Activated B cell treated with CpG ODN at 0.5 μM for 24 hours (primary cell): ENCODE results near the gene TAF13. TPM values are rescaled to one million over a fixed set of nuclear protein-coding genes. Genes with fewer than 3 reads are reported as not detected.
A peak's percentile ranks its signal among the peaks of the same experiment; 100 is the strongest.

ENCODE experiments used
- ATAC-seq: fragments of 200-7000 bp; cut with Tn5 transposase; one replicate; pipeline ENCODE4 v1.10.0; 2021; ENCODE audit warnings: low read depth, mild to moderate bottlenecking, moderate library complexity
- CTCF ChIA-PET: fragments of 350-600 bp; sonication (Branson Sonifier 250); formaldehyde crosslinking; loops from one replicate; lab custom pipeline; 2021; ENCODE audit warnings: antibody characterized with exemption; lab: Charles Lee
- POLR2A ChIA-PET: fragments of 350-600 bp; sonication (Branson Sonifier 250); formaldehyde crosslinking; loops from one replicate; lab custom pipeline; 2021; ENCODE audit warnings: antibody characterized with exemption; lab: Charles Lee
- DNase-seq: peaks from one replicate; pipeline ENCODE4 v3.0.0; 2022
- H3K27ac Mint-ChIP-seq: one replicate; pipeline ENCODE4 v1.8.0; 2020; ENCODE audit warnings: mixed read lengths
- H3K27me3 Mint-ChIP-seq: one replicate; pipeline ENCODE4 v1.8.0; 2021; ENCODE audit warnings: mixed read lengths
- H3K36me3 Mint-ChIP-seq: one replicate; pipeline ENCODE4 v1.8.0; 2021; ENCODE audit warnings: low read depth, mixed read lengths
- H3K4me1 Mint-ChIP-seq: one replicate; pipeline ENCODE4 v1.8.0; 2021; ENCODE audit warnings: mixed read lengths
- H3K4me3 Mint-ChIP-seq: one replicate; pipeline ENCODE4 v1.8.0; 2020; ENCODE audit warnings: mild to moderate bottlenecking, mixed read lengths
- H3K9me3 Mint-ChIP-seq: one replicate; pipeline ENCODE4 v1.8.0; 2020; ENCODE audit warnings: mixed read lengths
- intact Hi-C: fragments of 100-400 bp; cut with micrococcal nuclease; formaldehyde crosslinking; loops from one replicate; pipeline ENCODE4 v1.15.1; 2024
- total RNA-seq: library from RNA; stranded (reverse); gene quantifications from 2 replicates; pipeline ENCODE4 v1.2.3, GENCODE V29; 2022
- TF ChIP-seq, protein P1 (sequence below): fragments of 200-600 bp; IDR thresholded peaks from one replicate; pipeline ENCODE4 v1.8.0; 2022; ENCODE audit warnings: antibody characterized with exemption, mild to moderate bottlenecking

The TAF13 gene, protein sequence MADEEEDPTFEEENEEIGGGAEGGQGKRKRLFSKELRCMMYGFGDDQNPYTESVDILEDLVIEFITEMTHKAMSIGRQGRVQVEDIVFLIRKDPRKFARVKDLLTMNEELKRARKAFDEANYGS
- total RNA-seq, result 18.5 and 21.2 TPM in 2 replicates

DNA sequence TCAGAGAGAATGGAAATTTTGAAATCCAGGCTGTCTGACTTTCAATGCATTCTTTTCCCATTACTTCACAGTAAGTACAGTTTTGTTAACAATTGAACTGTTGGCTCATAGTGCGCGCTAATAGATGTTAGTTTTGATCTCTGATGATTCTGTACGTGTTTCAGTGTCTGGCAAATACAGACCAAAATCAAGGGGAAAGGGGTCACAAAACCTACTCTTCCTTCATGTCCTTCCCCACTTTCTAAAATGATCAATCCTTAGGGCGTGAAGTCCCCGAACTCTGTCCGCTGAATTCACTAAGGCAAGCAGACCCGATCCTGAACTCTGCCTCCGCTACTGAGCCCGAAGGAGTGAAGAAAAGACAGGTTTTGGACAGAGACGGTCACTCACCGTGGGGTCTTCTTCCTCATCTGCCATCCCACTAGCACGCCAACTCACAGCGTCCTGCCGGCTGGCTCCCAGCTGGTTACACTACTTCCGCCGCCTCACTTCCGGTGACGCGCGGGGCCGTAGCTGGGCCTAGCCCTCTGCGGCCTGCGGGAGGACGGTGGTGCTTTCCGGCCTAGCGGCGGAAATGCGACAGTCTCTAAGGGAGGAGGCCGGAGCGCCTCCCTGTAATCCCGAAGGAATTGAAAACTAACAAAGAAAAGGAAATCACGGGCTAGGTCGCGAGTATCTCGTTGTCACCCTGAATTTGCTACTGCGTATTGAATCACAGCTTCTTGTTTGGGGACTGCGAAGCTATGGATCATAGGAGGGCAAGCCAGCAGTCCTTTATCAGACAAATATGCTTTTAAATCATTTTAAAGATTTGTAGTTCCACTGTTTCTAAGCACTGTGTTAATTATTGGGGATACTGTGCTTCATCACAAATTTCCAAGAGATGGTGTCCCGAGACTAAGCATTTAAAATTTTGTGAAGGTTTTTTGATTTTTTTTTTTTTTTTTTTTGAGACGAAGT, at the start of gene TAF13:
TAF13 (minus strand) TSS at position 473 of the 960 bp plus-strand sequence; CDS start at position 417, 56 bp downstream.
- TF ChIP-seq, protein P1, sequence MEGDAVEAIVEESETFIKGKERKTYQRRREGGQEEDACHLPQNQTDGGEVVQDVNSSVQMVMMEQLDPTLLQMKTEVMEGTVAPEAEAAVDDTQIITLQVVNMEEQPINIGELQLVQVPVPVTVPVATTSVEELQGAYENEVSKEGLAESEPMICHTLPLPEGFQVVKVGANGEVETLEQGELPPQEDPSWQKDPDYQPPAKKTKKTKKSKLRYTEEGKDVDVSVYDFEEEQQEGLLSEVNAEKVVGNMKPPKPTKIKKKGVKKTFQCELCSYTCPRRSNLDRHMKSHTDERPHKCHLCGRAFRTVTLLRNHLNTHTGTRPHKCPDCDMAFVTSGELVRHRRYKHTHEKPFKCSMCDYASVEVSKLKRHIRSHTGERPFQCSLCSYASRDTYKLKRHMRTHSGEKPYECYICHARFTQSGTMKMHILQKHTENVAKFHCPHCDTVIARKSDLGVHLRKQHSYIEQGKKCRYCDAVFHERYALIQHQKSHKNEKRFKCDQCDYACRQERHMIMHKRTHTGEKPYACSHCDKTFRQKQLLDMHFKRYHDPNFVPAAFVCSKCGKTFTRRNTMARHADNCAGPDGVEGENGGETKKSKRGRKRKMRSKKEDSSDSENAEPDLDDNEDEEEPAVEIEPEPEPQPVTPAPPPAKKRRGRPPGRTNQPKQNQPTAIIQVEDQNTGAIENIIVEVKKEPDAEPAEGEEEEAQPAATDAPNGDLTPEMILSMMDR, result no peak
- Mint-ChIP-seq H3K4me1 (peaks cover 25% of the 10 kb centered on the region), H3K27ac (peak within 1 kb of the TSS; percentile 96), H3K4me3 (peak within 1 kb of the TSS; percentile 97), H3K9me3 (no peaks in the 10 kb centered on the region), H3K27me3 (no peaks in the 10 kb centered on the region), H3K36me3 (peaks cover 19% of the 10 kb centered on the region)
- ChIA-PET POLR2A (interaction anchor here (0.5 to 4.0 kb wide), 18 partner anchors 9 to 473 kb away, joined by 3 to 88 read pairs (median 6); partner anchors contain the start of genes CELSR2, CLCC1, GNAI3 and PRPF38B), CTCF (interaction anchor here (1.0 to 2.5 kb wide), 4 partner anchors 16 to 37 kb away, joined by 3 to 20 read pairs (median 4); a partner anchor contains a TSS)
- intact Hi-C loops, result loop anchor here (1.0 to 2.0 kb wide), 7 partner anchors 14 to 383 kb away; partner anchors contain the start of genes CLCC1, PRPF38B, SARS1 and TMEM167B
- ATAC-seq, result peak; percentile 99
- peak; percentile 92 for DNase-seq

DNA sequence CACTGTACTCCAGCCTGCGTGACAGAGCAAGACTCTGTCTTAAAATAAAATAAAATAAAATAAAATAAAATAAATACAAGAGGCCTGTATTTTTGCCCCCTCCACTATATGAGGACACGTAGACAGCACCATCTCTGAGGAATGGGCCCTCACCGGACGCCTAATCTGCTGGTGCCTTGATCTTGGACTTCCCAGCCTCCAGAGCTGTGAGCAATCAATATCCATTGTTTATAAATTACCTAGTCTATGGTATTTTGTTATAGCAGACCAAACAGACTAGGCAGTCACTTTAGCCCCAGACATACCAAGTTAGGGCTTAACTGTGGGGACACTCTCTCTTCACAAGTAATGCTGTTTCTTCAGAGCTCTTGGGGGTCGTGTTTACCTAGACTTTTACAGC, 44.6 kb upstream of the TAF13 start:
- intact Hi-C loops, result no loop called here

DNA sequence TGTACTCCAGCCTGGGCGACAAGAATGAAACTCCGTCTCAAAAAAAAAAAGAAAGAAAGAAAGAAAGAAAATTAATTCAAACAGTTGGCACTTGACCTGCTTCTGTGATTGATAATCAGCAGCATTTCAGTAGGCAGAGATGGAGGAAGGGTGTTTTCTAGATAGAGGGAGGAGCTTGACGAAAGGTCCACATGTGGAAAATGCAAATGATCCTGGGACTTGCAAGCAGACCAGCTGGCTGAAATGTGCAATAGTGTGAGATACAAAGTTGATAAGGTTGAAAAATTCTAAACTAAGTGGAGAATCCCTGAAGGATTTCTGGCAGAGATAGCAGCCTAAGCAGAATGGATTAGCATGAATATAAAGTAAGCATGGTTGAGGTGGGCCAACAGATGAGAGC, 42.3 kb upstream of the TAF13 start:
- Mint-ChIP-seq H3K36me3 (no peaks in the 10 kb centered on the region), H3K4me3 (no peak overlapping the region), H3K4me1 (peaks cover 13% of the 10 kb centered on the region), H3K9me3 (no peaks in the 10 kb centered on the region), H3K27ac (no peak overlapping the region), H3K27me3 (peaks cover 26% of the 10 kb centered on the region)
- no peak for DNase-seq
- ChIA-PET CTCF (no interaction called here), POLR2A (no interaction called here)
- no peak for ATAC-seq
- TF ChIP-seq, protein P1, result no peak
- intact Hi-C loops, result loop anchor here (10.0 kb wide), 1 partner anchor 277 kb away; the partner anchor contains the start of gene SORT1

More for the DNA sequence above, 44.6 kb upstream of the TAF13 start:
- no peaks in the 10 kb centered on the region for H3K36me3 Mint-ChIP-seq
- TF ChIP-seq, protein P1, result no peak
- DNase-seq, result no peak
- no peaks in the 10 kb centered on the region for H3K9me3 Mint-ChIP-seq
- H3K4me1 Mint-ChIP-seq, result no peaks in the 10 kb centered on the region
- no peak overlapping the region for H3K27ac Mint-ChIP-seq
- H3K4me3 Mint-ChIP-seq, result no peak overlapping the region
- no peak for ATAC-seq
- CTCF ChIA-PET, result no interaction called here
- peaks cover 16% of the 10 kb centered on the region for H3K27me3 Mint-ChIP-seq
- POLR2A ChIA-PET, result no interaction called here

DNA sequence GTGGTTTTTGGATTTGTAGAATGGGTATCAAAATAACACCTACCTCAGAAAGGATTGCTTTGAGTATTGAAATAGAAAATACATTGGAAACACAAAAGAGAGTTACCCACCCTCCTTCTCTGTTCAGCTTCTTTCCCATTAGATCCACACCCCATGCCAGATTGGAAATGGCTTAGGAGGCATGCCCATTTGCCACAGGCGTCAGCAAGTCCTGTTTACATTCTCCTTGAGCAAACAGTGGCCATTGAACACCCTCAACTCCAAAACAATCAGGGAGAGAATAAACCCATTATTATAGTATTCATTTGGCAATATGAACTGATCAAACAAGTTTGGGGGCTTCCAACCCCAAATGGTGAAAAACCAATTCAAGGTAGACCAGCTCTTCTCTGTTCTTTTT, 40.5 kb upstream of the TAF13 start:
- intact Hi-C loops, result loop anchor here (10.0 kb wide), 1 partner anchor 279 kb away; the partner anchor contains the start of gene SORT1
- DNase-seq, result no peak
- ATAC-seq, result no peak
- no peak overlapping the region for H3K27ac Mint-ChIP-seq
- ChIA-PET CTCF (no interaction called here), POLR2A (interaction anchor here (3.1 kb wide), 1 partner anchor 16 kb away, joined by 12 read pairs; no protein-coding TSS in a partner anchor)
- peaks cover 25% of the 10 kb centered on the region for H3K4me1 Mint-ChIP-seq
- H3K36me3 Mint-ChIP-seq, result no peaks in the 10 kb centered on the region
- peaks cover 32% of the 10 kb centered on the region for H3K27me3 Mint-ChIP-seq
- H3K9me3 Mint-ChIP-seq, result no peaks in the 10 kb centered on the region
- TF ChIP-seq, protein P1, result no peak
- H3K4me3 Mint-ChIP-seq, result no peak overlapping the region
